Mesenchymal stem cell (in vitro differentiated cells and primary cell): ENCODE data around the gene ADAMTS17.
A peak's percentile ranks its signal among the peaks of the same experiment; 100 is the strongest.

Experiments used
- DNase-seq: peaks from one replicate; pipeline ENCODE4 v3.0.0-alpha.2; 2013
- H2AFZ ChIP-seq: one replicate; pipeline ENCODE4 v1.6.1; 2013; ENCODE audit warnings: low read depth, mild to moderate bottlenecking, control low read depth, inconsistent platforms, low read length, moderate library complexity
- H2AK5ac ChIP-seq: 2 replicates; pipeline ENCODE4 v1.6.1; 2013; ENCODE audit warnings: low read length, moderate library complexity, mild to moderate bottlenecking, inconsistent platforms; ENCODE audit not compliant: severe bottlenecking
- H2BK120ac ChIP-seq: one replicate; pipeline ENCODE4 v1.6.1; 2013; ENCODE audit warnings: low read depth, mild to moderate bottlenecking, inconsistent platforms, low read length, moderate library complexity
- H2BK12ac ChIP-seq, 2 experiments: one replicate each; pipeline ENCODE4 v1.6.1; 2013; ENCODE audit warnings: inconsistent platforms in 2 of 2, low read length in 2 of 2, mild to moderate bottlenecking in 2 of 2, moderate library complexity in 2 of 2, control low read depth in 1 of 2
- H2BK15ac ChIP-seq: one replicate; pipeline ENCODE4 v1.6.1; 2013; ENCODE audit warnings: mild to moderate bottlenecking, low read depth, inconsistent platforms; ENCODE audit not compliant: poor library complexity, severe bottlenecking
- H2BK5ac ChIP-seq: 2 replicates; pipeline ENCODE4 v1.6.1; 2013; ENCODE audit warnings: low read depth, mild to moderate bottlenecking, low read length, control low read depth, inconsistent platforms; ENCODE audit not compliant: poor library complexity, severe bottlenecking
- H3K14ac ChIP-seq, 2 experiments: one replicate each; pipeline ENCODE4 v1.6.1; 2013; ENCODE audit warnings: inconsistent platforms in 2 of 2, low read length in 2 of 2, control low read depth in 1 of 2, mild to moderate bottlenecking in 1 of 2, moderate library complexity in 1 of 2
- H3K18ac ChIP-seq, 2 experiments: one replicate each; pipeline ENCODE4 v1.6.1; 2013; ENCODE audit warnings: inconsistent platforms in 2 of 2, low read length in 2 of 2, control low read depth in 1 of 2, low read depth in 1 of 2, mild to moderate bottlenecking in 1 of 2
- H3K23ac ChIP-seq, 2 experiments: one replicate each; pipeline ENCODE4 v1.6.1; 2013; ENCODE audit warnings: inconsistent platforms in 2 of 2, low read length in 2 of 2, mild to moderate bottlenecking in 2 of 2, moderate library complexity in 2 of 2, control low read depth in 1 of 2
- H3K27ac ChIP-seq: 2 replicates; pipeline ENCODE4 v1.5.1; 2013; ENCODE audit warnings: mild to moderate bottlenecking, moderate library complexity, low read length, control low read depth, inconsistent platforms; ENCODE audit not compliant: poor library complexity, severe bottlenecking
- H3K27me3 ChIP-seq, 2 experiments: 2 replicates each; pipeline versions ENCODE4 v1.6.1 to v1.7.0; 2013; ENCODE audit warnings: low read length in 2 of 2, mild to moderate bottlenecking in 2 of 2, moderate library complexity in 2 of 2, control low read depth in 1 of 2, inconsistent platforms in 1 of 2; ENCODE audit not compliant: control insufficient read depth in 1 of 2, insufficient read depth in 1 of 2
- H3K36me3 ChIP-seq, 2 experiments: 2 replicates each; pipeline versions ENCODE4 v1.6.1 to v1.7.0; 2013; ENCODE audit warnings: low read length in 2 of 2, control low read depth in 1 of 2, inconsistent platforms in 1 of 2, low read depth in 1 of 2, mild to moderate bottlenecking in 1 of 2; ENCODE audit not compliant: insufficient read depth in 2 of 2, control insufficient read depth in 1 of 2
- H3K4ac ChIP-seq, 2 experiments: one replicate each; pipeline ENCODE4 v1.6.1; 2013; ENCODE audit warnings: inconsistent platforms in 2 of 2, low read length in 2 of 2, mild to moderate bottlenecking in 2 of 2, moderate library complexity in 2 of 2, control low read depth in 1 of 2, low read depth in 1 of 2
- H3K4me1 ChIP-seq: 2 replicates; pipeline ENCODE4 v1.6.1; 2013; ENCODE audit warnings: low read depth, low read length, control low read depth; ENCODE audit not compliant: control insufficient read depth, insufficient read depth
- H3K4me2 ChIP-seq: 2 replicates; pipeline ENCODE4 v1.6.1; 2013; ENCODE audit warnings: low read length, mild to moderate bottlenecking, inconsistent platforms; ENCODE audit not compliant: poor library complexity, severe bottlenecking
- H3K4me3 ChIP-seq, 2 experiments: 2 replicates each; pipeline versions ENCODE4 v1.5.1 to v1.7.0; 2013; ENCODE audit warnings: low read length in 2 of 2, mild to moderate bottlenecking in 2 of 2, control low read depth in 1 of 2, low read depth in 1 of 2; ENCODE audit not compliant: insufficient read depth in 1 of 2
- H3K79me1 ChIP-seq: replicated peaks from 2 replicates; pipeline ENCODE4 v1.6.1; 2013; ENCODE audit warnings: mild to moderate bottlenecking, control low read depth, low read length, inconsistent platforms; ENCODE audit not compliant: poor library complexity, severe bottlenecking
- H3K9ac ChIP-seq: 2 replicates; pipeline ENCODE4 v1.7.0; 2013; ENCODE audit warnings: mild to moderate bottlenecking, low read length, moderate library complexity
- H3K9me3 ChIP-seq: 2 replicates; pipeline ENCODE4 v1.7.0; 2013; ENCODE audit warnings: mild to moderate bottlenecking, low read length; ENCODE audit not compliant: control insufficient read depth
- H4K8ac ChIP-seq: one replicate; pipeline ENCODE4 v1.6.1; 2013; ENCODE audit warnings: inconsistent platforms, mild to moderate bottlenecking, low read length, moderate library complexity
- H4K91ac ChIP-seq: one replicate; pipeline ENCODE4 v1.6.1; 2013; ENCODE audit warnings: mild to moderate bottlenecking, low read length, inconsistent platforms
- WGBS: methylation state at CpG from one replicate; pipeline ENCODE4 v1.1.7; 2013; ENCODE audit warnings: mixed read lengths; 5-methylcytosine and 5-hydroxymethylcytosine counted together

The ADAMTS17 gene

GRCh38 chr15:100059521-100059920, 282.3 kb downstream of the ADAMTS17 start:
- H3K79me1 ChIP-seq = no peaks in the 10 kb centered on the region
- H2BK15ac ChIP-seq = no peak overlapping the region
- no peak overlapping the region for H3K27ac ChIP-seq
- no peak overlapping the region for H3K18ac ChIP-seq
- no peak overlapping the region for H2AFZ ChIP-seq
- no peaks in the 10 kb centered on the region for H3K9me3 ChIP-seq
- no peaks in the 10 kb centered on the region for H3K36me3 ChIP-seq
- peaks cover 6 to 23% of the 10 kb centered on the region in 2 experiments for H3K27me3 ChIP-seq
- H3K4me3 ChIP-seq = no peak overlapping the region
- H3K14ac ChIP-seq = no peak overlapping the region
- no peak overlapping the region for H4K8ac ChIP-seq
- WGBS = 93% methylated on average over 4 of the region's 4 CpGs
- H3K4me1 ChIP-seq = no peaks in the 10 kb centered on the region
- no peak overlapping the region for H4K91ac ChIP-seq
- no peak overlapping the region for H2BK5ac ChIP-seq
- no peak overlapping the region for H2BK12ac ChIP-seq
- H2AK5ac ChIP-seq = no peak overlapping the region
- no peak overlapping the region for H3K23ac ChIP-seq
- H3K4ac ChIP-seq = no peak overlapping the region
- DNase-seq = no peak
- no peak overlapping the region for H2BK120ac ChIP-seq
- H3K4me2 ChIP-seq = no peak overlapping the region
- H3K9ac ChIP-seq = no peak overlapping the region

- Histone ChIP-seq H3K27me3 (peaks cover 10 to 27% of the 10 kb centered on the region in 2 experiments), H2BK15ac (no peak overlapping the region), H4K8ac (no peak overlapping the region), H2AFZ (no peak overlapping the region), H3K14ac (no peak overlapping the region), H3K9me3 (no peaks in the 10 kb centered on the region), H3K4ac (no peak overlapping the region), H3K27ac (no peak overlapping the region), H2AK5ac (no peak overlapping the region), H3K23ac (no peak overlapping the region), H3K18ac (no peak overlapping the region), H3K4me3 (no peak overlapping the region), H2BK12ac (no peak overlapping the region), H3K9ac (no peak overlapping the region), H3K4me2 (no peak overlapping the region), H3K79me1 (no peaks in the 10 kb centered on the region), H2BK120ac (no peak overlapping the region), H3K4me1 (no peaks in the 10 kb centered on the region), H2BK5ac (no peak overlapping the region), H3K36me3 (no peaks in the 10 kb centered on the region), H4K91ac (no peak overlapping the region)
- DNase-seq = no peak
- WGBS = 85% methylated on average over 12 of the region's 12 CpGs
These were observed 282.7 kb downstream of the ADAMTS17 start for GRCh38 chr15:100059094-100059493.

- Histone ChIP-seq H3K27me3 (peaks cover 16 to 33% of the 10 kb centered on the region in 2 experiments), H4K91ac (no peak overlapping the region), H3K79me1 (no peaks in the 10 kb centered on the region), H3K4me3 (no peak overlapping the region), H3K4me2 (no peak overlapping the region), H2BK15ac (no peak overlapping the region), H2BK5ac (no peak overlapping the region), H3K9ac (no peak overlapping the region), H3K4me1 (no peaks in the 10 kb centered on the region), H3K4ac (no peak overlapping the region), H3K27ac (no peak overlapping the region), H2BK120ac (no peak overlapping the region), H2BK12ac (no peak overlapping the region), H3K18ac (no peak overlapping the region), H2AK5ac (no peak overlapping the region), H2AFZ (no peak overlapping the region), H3K14ac (peak overlapping the region in 1 of 2 experiments; percentile 37), H3K23ac (no peak overlapping the region), H4K8ac (no peak overlapping the region), H3K36me3 (no peaks in the 10 kb centered on the region), H3K9me3 (no peaks in the 10 kb centered on the region)
- 91% methylated on average over 11 of the region's 11 CpGs for WGBS
- DNase-seq = no peak
These were observed 283.3 kb downstream of the ADAMTS17 start for GRCh38 chr15:100058458-100058857.

GRCh38 chr15:100057281-100057680, 284.5 kb downstream of the ADAMTS17 start:
- H2BK5ac ChIP-seq = no peak overlapping the region
- H3K79me1 ChIP-seq = no peaks in the 10 kb centered on the region
- H2BK120ac ChIP-seq = no peak overlapping the region
- H2AFZ ChIP-seq = no peak overlapping the region
- no peak overlapping the region for H3K4me2 ChIP-seq
- H3K27ac ChIP-seq = no peak overlapping the region
- H3K18ac ChIP-seq = no peak overlapping the region
- no peaks in the 10 kb centered on the region for H3K36me3 ChIP-seq
- no peak overlapping the region for H4K91ac ChIP-seq
- no peak overlapping the region for H3K4me3 ChIP-seq
- H2BK12ac ChIP-seq = no peak overlapping the region
- H2BK15ac ChIP-seq = no peak overlapping the region
- H3K4me1 ChIP-seq = no peaks in the 10 kb centered on the region
- no peak for DNase-seq
- no peak overlapping the region for H3K4ac ChIP-seq
- no peaks in the 10 kb centered on the region for H3K9me3 ChIP-seq
- 89% methylated on average over 8 of the region's 8 CpGs for WGBS
- no peak overlapping the region for H4K8ac ChIP-seq
- H3K9ac ChIP-seq = no peak overlapping the region
- H3K14ac ChIP-seq = no peak overlapping the region
- no peak overlapping the region for H2AK5ac ChIP-seq
- H3K23ac ChIP-seq = no peak overlapping the region
- peaks cover 19 to 32% of the 10 kb centered on the region in 2 experiments for H3K27me3 ChIP-seq
